ENCODE results near the gene ENSA.

- TF ChIP-seq CTCF (IDR thresholded peaks at IDR 0.05) (no peak), POLR2A (IDR thresholded peaks at IDR 0.05) (no peak)
These were observed 49.3 kb downstream of the ENSA start for GRCh38 chr1:150579945-150580642.
